Parathyroid adenoma (tissue), 2 donors: ENCODE measurements around the gene SURF6.

Source experiments
- H2AFZ ChIP-seq: fragments of 300-600 bp; sonication (generic); one replicate; pipeline ENCODE4 v1.7.0; 2017; ENCODE audit warnings: antibody characterized with exemption, mild to moderate bottlenecking
- H3K27ac ChIP-seq: fragments of 300-600 bp; sonication (generic); one replicate; pipeline ENCODE4 v1.7.0; 2017
- H3K27me3 ChIP-seq: fragments of 300-600 bp; sonication (generic); one replicate; pipeline ENCODE4 v1.7.0; 2017; ENCODE audit warnings: low read length; ENCODE audit not compliant: control insufficient read depth, insufficient read depth
- H3K36me3 ChIP-seq: fragments of 300-600 bp; sonication (generic); one replicate; pipeline ENCODE4 v1.7.0; 2017; ENCODE audit warnings: low read length; ENCODE audit not compliant: control insufficient read depth, insufficient read depth
- H3K4me1 ChIP-seq: fragments of 300-600 bp; sonication (generic); one replicate; pipeline ENCODE4 v1.7.0; 2017; ENCODE audit warnings: control low read depth
- H3K4me2 ChIP-seq: fragments of 300-600 bp; sonication (generic); one replicate; pipeline ENCODE4 v1.7.0; 2017; ENCODE audit warnings: low read length
- H3K4me3 ChIP-seq: fragments of 300-600 bp; sonication (generic); one replicate; pipeline ENCODE4 v1.7.0; 2017; ENCODE audit warnings: low read depth, low read length
- H3K79me2 ChIP-seq: fragments of 300-600 bp; sonication (generic); one replicate; pipeline ENCODE4 v1.7.0; 2017; ENCODE audit warnings: control low read depth
- H3K9ac ChIP-seq: fragments of 300-600 bp; sonication (generic); one replicate; pipeline ENCODE4 v1.7.0; 2017; ENCODE audit warnings: mild to moderate bottlenecking
- H3K9me3 ChIP-seq: fragments of 300-600 bp; sonication (generic); one replicate; pipeline ENCODE4 v1.7.0; 2017; ENCODE audit warnings: low read length; ENCODE audit not compliant: control insufficient read depth
- CTCF ChIP-seq: fragments of 300-600 bp; sonication (generic); IDR thresholded peaks from one replicate; pipeline ENCODE4 v1.7.0; 2017; ENCODE audit warnings: antibody characterized with exemption, mild to moderate bottlenecking
- donor health status: primary hyperparathyroidism.

Gene SURF6

GRCh38 chr9:133382507-133383141 lies 46.6 kb upstream of the SURF6 start:
- H3K4me2 ChIP-seq, result no peak overlapping the region
- no peaks in the 10 kb centered on the region for H3K4me1 ChIP-seq
- TF ChIP-seq CTCF, result no peak
- H3K9me3 ChIP-seq, result no peaks in the 10 kb centered on the region
- no peak overlapping the region for H2AFZ ChIP-seq
- H3K79me2 ChIP-seq, result no peaks in the 10 kb centered on the region
- no peaks in the 10 kb centered on the region for H3K36me3 ChIP-seq
- no peak overlapping the region for H3K27ac ChIP-seq
- H3K4me3 ChIP-seq, result no peak overlapping the region
- H3K9ac ChIP-seq, result no peak overlapping the region
- no peaks in the 10 kb centered on the region for H3K27me3 ChIP-seq

GRCh38 chr9:133380734-133381133 lies 44.7 kb upstream of the SURF6 start:
- Histone ChIP-seq H3K27ac (no peak overlapping the region), H3K36me3 (no peaks in the 10 kb centered on the region), H3K4me3 (no peak overlapping the region), H3K79me2 (no peaks in the 10 kb centered on the region), H3K4me1 (no peaks in the 10 kb centered on the region), H3K9me3 (no peaks in the 10 kb centered on the region), H3K4me2 (no peak overlapping the region), H3K9ac (no peak overlapping the region), H3K27me3 (no peaks in the 10 kb centered on the region), H2AFZ (no peak overlapping the region)
- TF ChIP-seq CTCF, result no peak

- Histone ChIP-seq H3K4me2 (no peak overlapping the region), H3K27ac (no peak overlapping the region), H3K9me3 (no peaks in the 10 kb centered on the region), H3K79me2 (peaks cover 5% of the 10 kb centered on the region), H3K36me3 (no peaks in the 10 kb centered on the region), H3K4me3 (no peak overlapping the region), H3K27me3 (no peaks in the 10 kb centered on the region), H2AFZ (no peak overlapping the region), H3K4me1 (no peaks in the 10 kb centered on the region), H3K9ac (no peak overlapping the region)
- TF ChIP-seq CTCF, result no peak
Observed at GRCh38 chr9:133379153-133380086, 43.4 kb upstream of the SURF6 start.

- Histone ChIP-seq H3K4me1 (no peaks in the 10 kb centered on the region), H3K4me3 (no peak overlapping the region), H3K36me3 (no peaks in the 10 kb centered on the region), H3K9me3 (no peaks in the 10 kb centered on the region), H3K4me2 (no peak overlapping the region), H3K79me2 (peaks cover 5% of the 10 kb centered on the region), H3K9ac (no peak overlapping the region), H3K27me3 (no peaks in the 10 kb centered on the region), H2AFZ (no peak overlapping the region), H3K27ac (no peak overlapping the region)
- TF ChIP-seq CTCF, result no peak
Observed at GRCh38 chr9:133378408-133378962, 42.5 kb upstream of the SURF6 start.
